Suprapubic skin (tissue), 4 donors: ENCODE results near the gene PDCD7.

Source experiments
- CTCF ChIP-seq, 2 donors: fragments of 200-600 bp in 1 of 2; fragments of 450-650 bp in 1 of 2; sonication (generic) in 1 of 2; IDR thresholded peaks; one replicate each; pipeline ENCODE4 v1.5.1; 2016 to 2019; ENCODE audit warnings: antibody characterized with exemption in 2 of 2, mild to moderate bottlenecking in 1 of 2, moderate library complexity in 1 of 2
- EP300 ChIP-seq: sonication (generic); formaldehyde crosslinking; IDR thresholded peaks from one replicate; pipeline ENCODE4 v1.6.1; 2017; ENCODE audit warnings: antibody characterized with exemption
- POLR2A ChIP-seq, 2 donors: fragments of 450-650 bp; IDR thresholded peaks; one replicate each; pipeline ENCODE4 v1.6.1; 2017; ENCODE audit warnings: antibody characterized with exemption in 2 of 2, mild to moderate bottlenecking in 2 of 2, moderate library complexity in 2 of 2
- POLR2AphosphoS5 ChIP-seq, 3 donors: sonication (generic); formaldehyde crosslinking; IDR thresholded peaks; one replicate each; pipeline ENCODE4 v1.6.1; 2017; ENCODE audit warnings: antibody characterized with exemption in 3 of 3

- no peak for TF ChIP-seq POLR2A (IDR thresholded peaks at IDR 0.05)
- TF ChIP-seq CTCF (IDR thresholded peaks at IDR 0.05): no peak
- no peak for TF ChIP-seq POLR2AphosphoS5 (IDR thresholded peaks at IDR 0.05)
- TF ChIP-seq EP300: no peak
Measured at GRCh38 chr15:65177901-65178300, 44.3 kb upstream of the PDCD7 start.
